DMS153 (cell line): ENCODE measurements around the gene MYEOV.

Source experiments
- DNase-seq: peaks from one replicate; lab custom pipeline; 2025; lab: John Stamatoyannopoulos, UW

Gene MYEOV

GRCh38 chr11:69293819-69294505 lies at the start of gene MYEOV:
Gene MYEOV, plus strand, starts transcription at chr11:69294155. Its CDS starts 1,200 bp downstream, at chr11:69295355.
- no peak for DNase-seq

- DNase-seq, result no peak
Observed at GRCh38 chr11:69244266-69244665, 49.7 kb upstream of the MYEOV start.

GRCh38 chr11:69245041-69245440 lies 48.9 kb upstream of the MYEOV start:
- no peak for DNase-seq

- no peak for DNase-seq
Observed at GRCh38 chr11:69245491-69246345, 48.2 kb upstream of the MYEOV start.

- DNase-seq, result no peak
Observed at GRCh38 chr11:69249311-69250185, 44.4 kb upstream of the MYEOV start.

- peak; percentile 36 for DNase-seq
Observed at GRCh38 chr11:69250186-69251056, 43.5 kb upstream of the MYEOV start.

GRCh38 chr11:69251057-69251393 lies 42.9 kb upstream of the MYEOV start:
- DNase-seq, result no peak

GRCh38 chr11:69251639-69252489 lies 42.1 kb upstream of the MYEOV start:
- no peak for DNase-seq

GRCh38 chr11:69252490-69252837 lies 41.5 kb upstream of the MYEOV start:
- DNase-seq, result no peak

- DNase-seq, result no peak
Observed at GRCh38 chr11:69253028-69253427, 40.9 kb upstream of the MYEOV start.

GRCh38 chr11:69257134-69257533 lies 36.8 kb upstream of the MYEOV start:
- no peak for DNase-seq

- no peak for DNase-seq
Observed at GRCh38 chr11:69257838-69258658, 35.9 kb upstream of the MYEOV start.

GRCh38 chr11:69259096-69259495 lies 34.9 kb upstream of the MYEOV start:
- DNase-seq, result no peak

- no peak for DNase-seq
Observed at GRCh38 chr11:69260622-69261021, 33.3 kb upstream of the MYEOV start.

- DNase-seq, result no peak
Observed at GRCh38 chr11:69261116-69261515, 32.8 kb upstream of the MYEOV start.

- DNase-seq, result no peak
Observed at GRCh38 chr11:69262918-69263735, 30.8 kb upstream of the MYEOV start.

GRCh38 chr11:69263736-69264052 lies 30.3 kb upstream of the MYEOV start:
- no peak for DNase-seq

- no peak for DNase-seq
Observed at GRCh38 chr11:69264486-69264885, 29.5 kb upstream of the MYEOV start.

GRCh38 chr11:69265210-69265609 lies 28.7 kb upstream of the MYEOV start:
- no peak for DNase-seq
